GM19468 (cell line): ENCODE results near the gene BOLL.
A peak's percentile ranks its signal among the peaks of the same experiment; 100 is the strongest.
"Not testable (repeated sequence)": the region's sequence is repeated elsewhere in the genome, so short reads cannot be mapped to it uniquely, and the experiment has no call there.

Experiments
- ATAC-seq: cut with Tn5 transposase; IDR thresholded peaks from one replicate; pipeline ENCODE4 v1.9.1; 2021; ENCODE audit warnings: mild to moderate bottlenecking, moderate library complexity, moderate number of reproducible peaks; ENCODE audit not compliant: unreplicated experiment; ENCODE audit errors: extremely low read depth

BOLL gene

DNA sequence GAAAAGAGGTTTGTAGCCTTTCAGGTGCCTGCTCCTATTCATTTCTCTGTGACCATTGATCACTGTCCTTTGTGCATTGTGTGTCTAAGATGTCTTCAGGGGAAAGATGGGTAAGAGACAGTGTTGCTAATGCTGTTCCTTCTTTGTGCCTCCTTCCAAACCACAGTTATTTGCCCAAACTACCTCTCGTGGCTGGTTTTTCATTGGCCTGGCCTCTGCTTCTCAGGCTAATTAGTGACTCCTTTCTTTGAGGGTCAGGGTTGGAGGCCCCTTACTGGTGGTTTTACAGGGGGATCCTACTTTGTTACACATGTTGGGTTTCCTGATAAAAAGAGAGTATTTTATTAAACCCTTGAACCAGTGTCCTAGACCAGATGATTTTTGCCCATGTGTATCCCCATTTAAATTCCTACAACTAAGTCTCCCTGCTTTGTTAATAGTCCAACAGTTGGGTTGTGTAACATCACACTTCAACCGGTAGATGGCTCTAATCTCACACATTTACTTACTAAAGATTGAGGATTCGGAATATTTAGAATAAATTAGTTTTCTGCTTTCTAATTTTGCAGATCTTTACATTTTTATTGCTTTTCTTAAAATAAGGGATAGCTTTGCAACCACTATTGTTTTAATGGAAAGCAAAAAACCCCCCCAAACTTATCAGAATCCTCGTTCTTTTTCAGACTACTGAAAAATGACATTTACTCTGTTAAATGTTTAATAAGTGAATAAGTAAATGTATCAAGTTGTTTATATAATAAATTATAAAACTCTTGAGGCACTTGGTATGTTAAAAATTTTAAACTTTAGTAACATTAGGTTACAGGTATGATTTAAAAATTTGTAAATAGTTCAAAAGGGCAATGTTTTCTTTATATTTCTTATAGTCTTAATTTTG is 77.6 kb downstream of the BOLL start:
- ATAC-seq: no peak

DNA sequence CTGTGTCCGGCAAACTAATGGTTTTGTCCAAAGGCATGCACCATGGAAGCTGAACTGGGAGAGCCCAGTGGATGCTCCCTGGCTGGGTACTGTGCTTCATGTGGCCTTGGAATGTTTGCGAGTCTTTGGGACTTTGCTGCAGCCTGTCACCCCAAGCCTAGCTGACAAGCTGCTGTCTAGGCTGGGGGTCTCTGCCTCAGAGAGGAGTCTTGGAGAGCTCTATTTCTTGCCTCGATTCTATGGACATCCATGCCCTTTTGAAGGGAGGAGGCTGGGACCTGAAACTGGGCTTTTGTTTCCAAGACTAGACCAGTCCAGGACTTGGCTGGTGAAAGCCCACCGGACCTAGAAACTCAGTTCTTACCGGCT is 78.3 kb downstream of the BOLL start:
- ATAC-seq: no peak

DNA sequence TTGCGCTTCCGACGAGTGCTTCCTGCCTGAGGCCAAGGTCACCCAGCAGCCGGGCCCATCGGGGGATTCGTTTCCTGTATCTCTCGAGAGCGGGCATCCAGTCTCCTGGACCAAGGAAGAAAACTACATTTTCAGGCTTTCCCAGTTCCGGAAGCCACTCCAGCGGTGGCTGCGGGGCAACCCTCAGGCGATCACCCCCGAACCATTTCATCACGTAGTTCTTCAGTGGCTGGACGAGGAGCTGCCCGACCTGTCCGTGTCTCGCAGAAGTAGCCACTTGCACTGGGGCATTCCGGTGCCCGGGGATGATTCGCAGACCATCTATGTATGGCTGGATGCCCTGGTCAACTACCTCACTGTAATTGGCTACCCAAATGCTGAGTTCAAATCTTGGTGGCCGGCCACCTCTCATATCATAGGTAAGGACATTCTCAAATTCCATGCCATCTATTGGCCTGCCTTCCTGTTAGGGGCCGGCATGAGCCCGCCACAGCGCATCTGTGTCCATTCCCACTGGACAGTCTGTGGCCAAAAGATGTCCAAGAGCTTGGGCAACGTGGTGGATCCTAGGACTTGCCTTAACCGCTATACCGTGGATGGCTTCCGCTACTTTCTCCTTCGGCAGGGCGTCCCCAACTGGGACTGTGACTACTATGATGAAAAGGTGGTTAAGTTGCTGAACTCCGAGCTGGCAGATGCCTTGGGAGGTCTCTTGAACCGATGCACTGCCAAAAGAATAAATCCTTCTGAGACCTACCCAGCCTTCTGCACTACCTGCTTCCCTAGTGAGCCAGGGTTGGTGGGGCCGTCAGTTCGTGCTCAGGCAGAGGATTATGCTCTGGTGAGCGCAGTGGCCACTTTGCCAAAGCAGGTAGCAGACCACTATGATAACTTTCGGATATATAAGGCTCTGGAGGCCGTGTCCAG is 78.9 kb downstream of the BOLL start:
- no peak for ATAC-seq

DNA sequence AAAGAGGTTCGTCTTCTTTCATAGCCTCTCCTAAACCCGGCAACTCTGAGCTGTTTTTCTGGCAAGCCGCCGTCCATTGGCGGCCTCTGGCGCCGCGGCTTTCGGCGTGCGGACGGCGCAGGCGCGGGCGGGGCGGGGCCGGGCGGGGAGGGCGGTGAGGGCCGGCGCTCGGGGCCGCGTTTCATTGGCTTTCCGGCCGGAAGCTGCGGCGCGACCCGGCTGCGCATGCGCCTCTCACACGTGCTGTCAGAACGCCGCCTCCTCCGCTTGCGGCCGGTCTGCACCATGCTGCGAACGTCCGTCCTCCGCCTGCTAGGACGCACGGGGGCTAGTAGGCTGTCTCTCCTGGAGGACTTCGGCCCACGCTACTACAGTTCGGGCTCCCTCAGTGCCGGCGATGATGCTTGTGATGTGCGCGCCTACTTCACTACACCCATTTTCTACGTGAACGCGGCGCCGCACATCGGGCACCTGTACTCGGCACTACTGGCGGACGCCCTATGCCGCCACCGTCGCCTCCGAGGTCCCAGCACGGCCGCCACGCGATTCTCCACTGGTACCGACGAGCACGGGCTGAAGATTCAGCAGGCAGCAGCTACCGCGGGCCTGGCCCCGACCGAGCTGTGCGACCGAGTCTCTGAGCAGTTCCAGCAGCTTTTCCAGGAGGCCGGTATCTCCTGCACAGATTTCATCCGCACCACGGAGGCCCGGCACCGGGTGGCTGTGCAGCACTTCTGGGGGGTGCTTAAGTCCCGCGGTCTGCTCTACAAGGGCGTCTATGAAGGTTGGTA is 79.8 kb downstream of the BOLL start, which contains the start of gene MARS2:
Gene MARS2 (plus strand): TSS at position 249 of the 791 bp plus-strand sequence. CDS start 37 bp downstream, at position 286.
- peak; percentile 85 for ATAC-seq

DNA sequence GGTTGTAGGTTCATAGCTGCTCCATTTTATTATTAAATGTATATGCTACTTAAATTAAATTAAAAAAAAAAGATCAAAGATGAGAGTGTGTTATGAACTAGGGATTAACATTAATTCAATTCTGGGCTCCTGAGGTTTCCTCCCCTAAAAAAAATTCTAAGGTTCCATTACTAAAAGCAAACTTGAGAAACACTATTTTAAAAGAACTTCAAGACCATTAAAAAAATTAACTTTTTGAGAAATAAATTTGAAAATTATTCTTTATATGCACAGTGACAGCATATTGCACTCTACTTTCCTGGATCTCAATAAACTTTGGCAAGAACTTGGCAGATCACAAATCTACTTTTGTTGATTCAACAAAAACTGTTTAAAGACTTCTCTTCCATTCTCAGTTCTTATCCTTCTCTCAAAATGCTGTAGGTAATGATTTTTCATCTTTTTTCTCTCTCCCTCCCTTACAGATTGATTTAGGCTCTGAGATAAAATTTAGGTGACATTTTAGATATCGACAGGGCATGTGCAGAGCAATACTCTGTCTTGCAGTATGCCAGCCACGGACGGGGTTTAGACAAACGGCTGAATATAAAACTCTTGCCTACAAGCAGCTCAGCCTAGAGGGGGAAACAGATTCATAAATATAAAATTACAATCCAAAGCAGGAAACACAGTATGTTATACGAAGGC is 80.5 kb downstream of the BOLL start:
- ATAC-seq: peak; percentile 18

DNA sequence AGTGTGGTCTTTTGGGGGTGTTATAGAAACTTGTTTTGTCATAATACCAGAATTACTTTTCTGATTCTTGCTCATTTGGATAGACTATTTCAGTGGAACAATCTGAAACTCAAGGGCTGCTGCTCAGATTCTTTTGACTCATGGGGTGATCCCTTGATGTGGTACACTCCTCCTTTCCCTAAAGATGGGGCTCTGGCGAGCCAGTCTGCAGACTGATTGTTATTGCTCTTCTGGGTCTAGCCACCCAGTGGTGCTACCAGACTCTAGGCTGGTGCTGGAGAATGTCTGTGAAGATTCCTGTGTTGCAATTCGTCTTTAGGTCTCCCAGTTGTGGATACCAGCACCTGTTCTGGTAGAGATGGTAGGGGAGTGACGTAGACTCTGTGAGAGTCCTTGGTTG is 84.2 kb downstream of the BOLL start:
- ATAC-seq: no peak

DNA sequence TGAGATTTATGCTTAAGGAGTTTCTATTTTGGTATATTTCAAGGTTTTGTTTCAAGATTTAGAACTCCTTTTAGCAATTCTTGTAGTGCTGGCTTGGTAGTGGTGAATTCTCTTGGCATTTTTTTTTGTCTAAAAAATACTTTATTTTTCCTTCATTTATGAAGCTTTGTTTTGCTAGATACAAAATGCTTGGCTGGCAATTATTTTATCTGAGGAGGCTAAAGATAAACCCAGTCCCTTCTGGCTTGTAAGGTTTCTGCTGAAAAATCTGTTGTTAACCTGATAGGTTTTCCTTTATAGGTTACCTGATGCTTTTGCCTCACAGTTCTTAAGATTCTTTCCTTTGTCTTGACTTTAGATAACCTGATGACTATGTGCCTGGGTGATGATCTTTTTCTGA is 85.4 kb downstream of the BOLL start:
- ATAC-seq: not testable (repeated sequence)

DNA sequence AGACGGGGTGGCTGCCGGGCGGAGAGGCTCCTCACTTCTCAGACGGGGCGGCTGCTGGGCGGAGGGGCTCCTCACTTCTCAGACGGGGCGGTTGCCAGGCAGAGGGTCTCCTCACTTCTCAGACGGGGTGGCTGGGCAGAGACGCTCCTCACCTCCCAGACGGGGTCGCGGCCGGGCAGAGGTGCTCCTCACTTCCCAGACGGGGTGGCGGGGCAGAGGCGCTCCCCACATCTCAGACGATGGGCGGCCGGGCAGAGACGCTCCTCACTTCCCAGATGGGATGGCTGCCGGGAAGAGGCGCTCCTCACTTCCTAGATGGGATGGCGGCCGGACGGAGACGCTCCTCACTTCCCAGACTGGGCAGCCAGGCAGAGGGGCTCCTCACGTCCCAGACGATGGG is 88.5 kb downstream of the BOLL start:
- ATAC-seq: not testable (repeated sequence)

DNA sequence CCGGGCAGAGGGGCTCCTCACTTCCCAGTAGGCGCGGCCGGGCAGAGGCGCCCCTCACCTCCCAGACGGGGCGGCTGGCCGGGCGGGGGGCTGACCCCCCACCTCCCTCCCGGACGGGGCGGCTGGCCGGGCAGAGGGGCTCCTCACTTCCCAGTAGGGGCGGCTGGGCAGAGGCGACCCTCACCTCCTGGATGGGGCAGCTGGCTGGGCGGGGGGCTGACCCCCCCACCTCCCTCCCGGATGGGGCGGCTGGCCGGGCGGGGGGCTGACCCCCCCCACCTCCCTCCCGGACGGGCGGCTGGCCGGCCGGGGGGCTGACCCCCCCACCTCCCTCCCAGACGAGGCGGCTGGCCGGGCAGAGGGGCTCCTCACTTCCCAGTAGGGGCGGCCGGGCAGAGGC is 89.1 kb downstream of the BOLL start:
- ATAC-seq: not testable (repeated sequence)

DNA sequence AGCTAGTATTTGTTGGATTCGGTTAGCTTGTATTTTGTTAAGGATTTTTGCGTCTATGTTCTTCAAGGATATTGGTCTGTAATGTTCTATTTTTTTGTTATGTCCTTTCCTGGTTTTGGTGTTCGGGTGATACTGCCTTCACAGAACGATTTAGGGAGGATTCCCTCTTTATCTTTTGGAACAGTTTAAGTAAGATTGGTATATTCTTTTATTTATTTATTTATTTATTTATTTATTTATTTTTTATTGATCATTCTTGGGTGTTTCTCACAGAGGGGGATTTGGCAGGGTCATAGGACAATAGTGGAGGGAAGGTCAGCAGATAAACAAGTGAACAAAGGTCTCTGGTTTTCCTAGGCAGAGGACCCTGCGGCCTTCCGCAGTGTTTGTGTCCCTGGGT is 89.9 kb downstream of the BOLL start:
- not testable (repeated sequence) for ATAC-seq

DNA sequence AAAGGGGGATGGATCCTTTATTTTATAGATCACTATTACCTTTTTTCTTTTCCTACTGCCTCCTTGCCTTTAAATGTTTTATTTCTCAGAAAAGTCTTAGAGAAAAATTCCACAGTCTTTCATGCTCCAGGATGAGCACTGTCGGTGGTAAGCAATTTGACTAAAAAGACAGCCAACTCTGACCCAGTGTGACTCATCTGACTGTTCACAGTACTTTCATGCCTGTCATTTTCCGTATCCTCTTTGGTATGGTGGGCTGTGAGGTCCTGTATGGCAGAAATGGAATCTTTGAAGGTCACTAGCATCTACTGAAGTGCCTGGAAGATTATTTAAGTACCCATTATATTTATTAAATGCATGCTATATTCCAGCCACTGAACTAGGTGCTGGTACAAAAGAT is 107.6 kb downstream of the BOLL start:
- ATAC-seq: no peak

DNA sequence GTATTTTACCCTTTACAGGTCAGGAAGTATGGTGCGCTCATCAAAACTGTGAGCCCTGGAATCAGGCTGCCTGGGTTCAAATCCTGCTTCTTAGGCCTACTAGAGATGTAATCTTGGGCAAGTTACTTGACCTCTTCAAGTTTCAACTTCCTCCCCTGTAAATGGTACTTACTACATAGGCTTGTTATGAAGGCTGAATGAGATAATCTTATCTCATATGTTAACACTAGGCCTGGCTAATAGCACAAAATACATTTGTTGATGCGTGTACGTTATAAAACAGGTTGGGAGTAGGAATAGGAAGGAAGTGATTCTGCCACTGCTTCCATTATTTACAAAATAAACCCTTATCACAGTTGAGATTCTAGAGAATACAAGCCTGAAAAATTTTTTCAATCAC is 108.1 kb downstream of the BOLL start:
- ATAC-seq: no peak
